Stimulated activated CD8-positive, alpha-beta memory T cell treated with anti-CD3 and anti-CD28 coated beads, Interleukin-7, amount 100 ng/mL, for 4 hours (primary cell): ENCODE data around the gene PFN1.

Experiments
- DNase-seq, 2 donors: peaks; one replicate each; pipeline ENCODE4 v3.0.0-alpha.2; 2020; ENCODE audit warnings: low read depth in 2 of 2

The PFN1 gene

GRCh38 chr17:4967539-4968485 lies 19.5 kb upstream of the PFN1 start, which contains the start of gene SPAG7:
Gene SPAG7 (minus strand): TSS chr17:4967817. CDS start chr17:4967804, 13 bp downstream.
- peak; percentile 86 to 88 for DNase-seq

GRCh38 chr17:4966844-4967538 lies 18.7 kb upstream of the PFN1 start:
- DNase-seq = peak; percentile 92 to 94

GRCh38 chr17:4965311-4965986 lies 17.1 kb upstream of the PFN1 start:
- DNase-seq = no peak

- no peak for DNase-seq
These were observed 12.1 kb upstream of the PFN1 start for GRCh38 chr17:4960279-4960922.

- no peak for DNase-seq
These were observed 11.1 kb upstream of the PFN1 start for GRCh38 chr17:4959261-4959965.

GRCh38 chr17:4958102-4958501 lies 9.8 kb upstream of the PFN1 start:
- DNase-seq = no peak

GRCh38 chr17:4956493-4957061 lies 8.2 kb upstream of the PFN1 start:
- no peak for DNase-seq

- no peak for DNase-seq
These were observed 6.8 kb upstream of the PFN1 start for GRCh38 chr17:4955091-4955490.

GRCh38 chr17:4953451-4953961 lies 5.2 kb upstream of the PFN1 start:
- no peak for DNase-seq

GRCh38 chr17:4951486-4951885 lies 3.2 kb upstream of the PFN1 start:
- no peak for DNase-seq

GRCh38 chr17:4950746-4951204 lies 2.4 kb upstream of the PFN1 start, which contains the start of gene ENO3:
Gene ENO3 (plus strand): TSS chr17:4951119. CDS start chr17:4951830, 711 bp downstream.
- DNase-seq = no peak

GRCh38 chr17:4950075-4950745 lies 1.9 kb upstream of the PFN1 start:
- DNase-seq = peak in 1 of 2 donors; percentile 67

- DNase-seq = peak; percentile 60 to 69
These were observed 1.2 kb upstream of the PFN1 start for GRCh38 chr17:4949321-4950074.

- peak in 1 of 2 donors; percentile 71 for DNase-seq
These were observed 596 bp upstream of the PFN1 start for GRCh38 chr17:4948931-4949320.

GRCh38 chr17:4947411-4948165 lies 742 bp downstream of the PFN1 start:
- DNase-seq = peak in 1 of 2 donors; percentile 63

- DNase-seq = no peak
These were observed 1.3 kb downstream of the PFN1 start for GRCh38 chr17:4947010-4947410.

- DNase-seq = no peak
These were observed 1.9 kb downstream of the PFN1 start for GRCh38 chr17:4946312-4946976.

GRCh38 chr17:4945944-4946280 lies 2.4 kb downstream of the PFN1 start:
- no peak for DNase-seq
